Measurements from ENCODE around the gene PHF20.
A peak's percentile ranks its signal among the peaks of the same experiment; 100 is the strongest.
"Not testable (repeated sequence)": the region's sequence is repeated elsewhere in the genome, so short reads cannot be mapped to it uniquely, and the experiment has no call there.

Gene PHF20

DNA sequence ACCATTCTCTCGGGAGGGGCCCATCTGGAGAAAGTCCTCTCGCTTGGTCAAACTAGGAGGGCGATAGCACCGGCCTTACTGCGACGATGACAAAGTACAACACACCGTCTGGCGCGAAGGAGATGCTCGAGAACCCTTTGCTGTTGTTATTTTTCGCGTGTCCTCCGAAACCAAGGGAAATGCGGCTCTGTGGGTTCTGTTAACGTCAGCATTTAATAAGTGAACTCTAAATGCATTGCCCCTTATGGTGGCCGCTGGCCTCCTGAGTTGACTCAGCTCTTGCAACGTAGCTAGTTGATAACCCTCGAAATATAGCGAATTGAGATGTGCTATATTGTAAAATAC lies 183.1 kb downstream of the PHF20 start:
- H3K4me3 ChIP-seq (replicated peaks in 1 of 2; ENCODE audit: low read depth in 2 of 2, low read length in 2 of 2): peak overlapping the region; percentile 90 to 99
- peak; percentile 56 to 58 for DNase-seq (ENCODE audit: low read depth in 2 of 2)
- TF ChIP-seq, protein P1, sequence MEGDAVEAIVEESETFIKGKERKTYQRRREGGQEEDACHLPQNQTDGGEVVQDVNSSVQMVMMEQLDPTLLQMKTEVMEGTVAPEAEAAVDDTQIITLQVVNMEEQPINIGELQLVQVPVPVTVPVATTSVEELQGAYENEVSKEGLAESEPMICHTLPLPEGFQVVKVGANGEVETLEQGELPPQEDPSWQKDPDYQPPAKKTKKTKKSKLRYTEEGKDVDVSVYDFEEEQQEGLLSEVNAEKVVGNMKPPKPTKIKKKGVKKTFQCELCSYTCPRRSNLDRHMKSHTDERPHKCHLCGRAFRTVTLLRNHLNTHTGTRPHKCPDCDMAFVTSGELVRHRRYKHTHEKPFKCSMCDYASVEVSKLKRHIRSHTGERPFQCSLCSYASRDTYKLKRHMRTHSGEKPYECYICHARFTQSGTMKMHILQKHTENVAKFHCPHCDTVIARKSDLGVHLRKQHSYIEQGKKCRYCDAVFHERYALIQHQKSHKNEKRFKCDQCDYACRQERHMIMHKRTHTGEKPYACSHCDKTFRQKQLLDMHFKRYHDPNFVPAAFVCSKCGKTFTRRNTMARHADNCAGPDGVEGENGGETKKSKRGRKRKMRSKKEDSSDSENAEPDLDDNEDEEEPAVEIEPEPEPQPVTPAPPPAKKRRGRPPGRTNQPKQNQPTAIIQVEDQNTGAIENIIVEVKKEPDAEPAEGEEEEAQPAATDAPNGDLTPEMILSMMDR (IDR thresholded peaks at IDR 0.05; ENCODE audit: low read depth, low read length): no peak

DNA sequence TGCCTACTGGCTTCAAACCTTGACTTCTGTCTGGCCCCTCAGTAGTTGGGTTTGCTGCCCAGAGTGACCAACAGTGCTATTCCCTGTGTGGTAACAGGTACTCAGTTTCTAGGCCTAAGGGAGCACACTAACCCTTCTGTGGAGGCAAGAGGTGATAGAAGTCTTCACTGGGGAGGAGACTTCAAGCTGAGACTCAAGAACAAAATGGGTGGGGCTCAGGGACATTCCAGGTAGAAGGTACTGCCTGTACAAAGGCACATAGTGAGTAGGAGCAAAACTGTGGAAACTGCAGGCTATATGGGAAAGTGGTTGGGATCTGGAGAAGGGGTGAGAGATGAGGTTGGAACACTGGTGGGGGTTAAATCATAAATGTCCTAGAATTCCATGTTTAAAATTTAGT lies 184.8 kb downstream of the PHF20 start:
- no peak overlapping the region for H3K4me3 ChIP-seq (replicated peaks in 1 of 2; ENCODE audit: low read depth in 2 of 2, low read length in 2 of 2)
- DNase-seq (ENCODE audit: low read depth in 2 of 2): no peak
- TF ChIP-seq, protein P1 (IDR thresholded peaks at IDR 0.05; ENCODE audit: low read depth, low read length): no peak

DNA sequence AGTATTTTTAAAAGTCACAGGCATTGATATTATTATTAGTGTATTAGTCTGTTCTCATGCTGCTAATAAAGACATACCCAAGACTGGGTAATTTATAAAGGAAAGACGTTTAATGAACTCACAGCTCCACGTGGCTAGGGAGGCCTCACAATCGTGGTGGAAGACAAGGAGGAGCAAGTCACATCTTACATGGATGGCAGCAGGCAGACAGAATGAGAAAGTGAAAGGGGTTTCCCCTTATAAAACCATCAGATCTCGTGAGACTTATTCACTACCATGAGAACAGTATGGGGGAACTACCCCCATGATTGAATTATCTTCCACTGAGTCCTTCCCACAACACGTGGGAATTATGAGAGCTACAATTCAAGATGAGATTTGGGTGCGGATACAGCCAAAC lies 187.5 kb downstream of the PHF20 start:
- DNase-seq (ENCODE audit: low read depth in 2 of 2); H3K4me3 ChIP-seq (replicated peaks in 1 of 2; ENCODE audit: low read depth in 2 of 2, low read length in 2 of 2): not testable (repeated sequence)

DNA sequence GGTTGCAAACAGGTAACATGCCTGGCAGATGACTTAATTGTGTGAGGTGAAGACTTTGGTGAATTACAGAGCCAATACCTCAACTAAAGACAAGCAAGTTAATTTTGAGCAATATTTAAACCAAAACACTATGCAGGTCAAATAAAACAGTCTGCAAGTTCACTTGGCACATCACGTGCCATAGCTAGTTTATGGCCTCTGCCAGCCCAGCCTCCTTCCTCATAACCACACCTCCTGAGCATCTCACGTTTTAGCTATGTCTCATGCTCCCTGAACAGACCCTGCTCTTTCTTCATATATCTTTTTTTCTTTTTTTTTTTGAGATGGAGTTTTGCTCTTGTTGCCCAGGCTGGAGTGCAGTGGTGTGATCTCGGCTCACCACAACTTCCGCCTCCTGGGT lies 192.1 kb downstream of the PHF20 start:
- TF ChIP-seq, protein P1 (IDR thresholded peaks at IDR 0.05; ENCODE audit: low read depth, low read length): no peak
- DNase-seq (ENCODE audit: low read depth in 2 of 2): no peak
- H3K4me3 ChIP-seq (replicated peaks in 1 of 2; ENCODE audit: low read depth in 2 of 2, low read length in 2 of 2): no peak overlapping the region

DNA sequence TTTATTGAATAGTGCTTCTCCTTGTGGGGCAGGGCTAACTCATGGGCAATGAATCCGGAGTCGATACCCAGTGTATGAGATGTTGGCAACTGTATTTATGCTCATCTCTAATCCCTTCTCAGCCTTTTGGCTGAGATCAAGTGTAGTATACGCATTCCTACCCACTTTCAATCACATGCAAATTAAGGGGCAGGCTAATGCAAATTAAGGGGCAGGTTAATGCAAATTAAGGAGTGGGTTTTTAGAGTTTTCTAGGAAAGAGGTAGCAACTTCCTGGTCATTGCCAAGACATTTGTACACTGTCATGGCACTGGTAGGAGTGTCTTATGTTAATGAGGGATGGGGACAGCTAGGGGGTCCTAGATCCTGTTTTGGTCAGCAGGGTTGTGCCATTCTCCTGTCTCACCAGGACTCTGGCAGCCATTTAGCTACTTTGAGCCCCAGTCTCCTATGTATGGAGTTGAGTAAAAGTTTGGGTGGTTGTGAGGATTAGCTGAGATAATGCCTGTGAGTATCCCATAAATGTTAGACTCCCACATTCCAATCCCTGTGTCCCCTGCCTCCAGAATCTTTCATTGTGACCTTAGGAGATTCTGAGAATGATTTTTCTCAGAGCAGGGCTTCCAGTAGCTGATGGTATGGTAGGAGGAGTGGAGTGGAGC lies 196.3 kb downstream of the PHF20 start, which contains the start of gene CNBD2:
TSS of gene CNBD2 (plus strand) at position 612 of the 662 bp plus-strand sequence. CDS start 173 bp downstream, outside the sequence.
- no peak within 1 kb of the TSS for H3K4me3 ChIP-seq (replicated peaks in 1 of 2; ENCODE audit: low read depth in 2 of 2, low read length in 2 of 2)
- TF ChIP-seq, protein P1 (IDR thresholded peaks at IDR 0.05; ENCODE audit: low read depth, low read length): no peak
- no peak for DNase-seq (ENCODE audit: low read depth in 2 of 2)

DNA sequence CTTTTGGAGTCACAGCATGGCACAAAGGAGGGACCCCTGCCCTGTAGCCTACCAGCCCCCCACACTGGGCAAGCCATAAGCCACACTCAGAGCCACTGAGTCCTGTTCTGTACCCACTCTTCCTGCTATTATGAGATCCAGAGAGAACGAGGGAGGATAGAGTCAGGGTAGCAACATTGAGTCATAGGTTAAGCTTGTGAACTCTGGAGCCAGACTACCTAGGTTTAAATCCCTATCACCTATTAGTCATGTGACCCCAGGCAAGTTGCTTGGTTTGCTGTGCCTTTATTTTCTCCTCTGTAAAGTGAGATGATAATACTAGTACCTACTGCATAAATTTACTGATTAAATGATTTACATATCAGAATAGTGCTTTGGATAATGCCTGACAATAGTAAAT lies 197.1 kb downstream of the PHF20 start:
- no peak for DNase-seq (ENCODE audit: low read depth in 2 of 2)
- H3K4me3 ChIP-seq (replicated peaks in 1 of 2; ENCODE audit: low read depth in 2 of 2, low read length in 2 of 2): no peak overlapping the region
- TF ChIP-seq, protein P1 (IDR thresholded peaks at IDR 0.05; ENCODE audit: low read depth, low read length): no peak

DNA sequence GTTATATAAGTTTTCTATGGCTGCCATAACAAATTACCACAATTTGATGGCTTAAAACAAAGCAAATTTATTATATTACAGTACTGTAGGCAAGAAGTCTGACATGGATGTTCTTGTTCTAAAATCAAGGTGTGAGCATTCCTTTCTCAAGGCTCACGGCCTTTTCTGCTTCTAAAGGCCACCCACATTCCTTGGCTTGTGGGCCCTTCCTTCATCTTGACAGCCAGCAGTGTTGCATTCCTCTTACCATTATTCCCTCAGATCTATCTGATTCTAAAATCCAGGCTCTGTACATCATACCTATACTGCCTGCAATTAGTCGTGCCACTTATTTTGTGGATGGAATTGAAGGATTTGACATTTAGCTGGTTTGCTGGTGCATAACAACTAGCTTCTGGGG lies 200.2 kb downstream of the PHF20 start:
- H3K4me3 ChIP-seq (replicated peaks in 1 of 2; ENCODE audit: low read depth in 2 of 2, low read length in 2 of 2): no peak overlapping the region
- TF ChIP-seq, protein P1 (IDR thresholded peaks at IDR 0.05; ENCODE audit: low read depth, low read length): no peak
- DNase-seq (ENCODE audit: low read depth in 2 of 2): no peak
